Measurements from ENCODE around the gene SUSD2. TPM values are rescaled to one million over a fixed set of nuclear protein-coding genes. Genes with fewer than 3 reads are reported as not detected.
A peak's percentile ranks its signal among the peaks of the same experiment; 100 is the strongest.

Gene SUSD2
- total and polyA plus RNA-seq, 2 of the 8 experiments (the other 6 are each of a cell fraction or from before 2014, with no cell fraction given): 2.0 to 4.8 TPM

DNA sequence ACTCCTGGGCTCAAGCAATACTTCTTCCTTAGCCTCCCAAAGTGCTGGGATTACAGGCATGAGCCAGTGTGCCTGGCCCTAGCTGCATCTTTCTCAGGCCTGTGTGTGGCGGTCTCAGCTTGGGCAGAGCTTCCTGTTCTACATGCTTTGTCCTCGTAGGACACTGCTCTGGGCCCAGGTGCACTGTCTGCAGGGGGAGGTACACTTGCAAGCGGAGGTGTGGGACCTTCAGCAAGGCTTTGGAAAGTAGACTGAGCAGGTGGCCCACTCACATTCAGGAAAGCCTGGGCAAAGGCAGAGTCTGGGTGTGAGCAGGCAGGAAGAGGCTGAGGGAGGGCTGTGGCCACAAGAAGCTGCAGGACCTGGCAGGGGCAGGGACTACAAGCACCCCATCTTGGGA is 33.6 kb upstream of the SUSD2 start:
- no peak overlapping the region for H3K56ac ChIP-seq (replicated peaks; ENCODE audit: insufficient read length, low read depth, low read length)
- H3K23me2 ChIP-seq (ENCODE audit: low read depth, low read length): no peaks in the 10 kb centered on the region; the same call in 1 of the 2 replicates
- CTCF ChIA-PET (ENCODE audit: partially characterized antibody): interaction anchor here (1.2 to 5.9 kb wide), 7 partner anchors 9 to 52 kb away, joined by 3 to 67 read pairs (median 6); no protein-coding TSS in a partner anchor
- H3K79me2 ChIP-seq (ENCODE audit: control insufficient read depth in 1 of 2, insufficient read depth in 2 of 2, low read length in 2 of 2): no peaks in the 10 kb centered on the region
- no peak overlapping the region for H2BK120ac ChIP-seq (replicated peaks; ENCODE audit: low read depth, low read length)
- no peak overlapping the region for H3K27ac ChIP-seq (ENCODE audit: low read depth, low read length)
- H2BK5ac ChIP-seq (ENCODE audit: low read depth, low read length): 0 out of 2 replicates have a peak overlapping the region, but pooled peaks have one; percentile 75
- H3K4me3 ChIP-seq (ENCODE audit: extremely low read depth in 1 of 4, insufficient read depth in 2 of 4, low read depth in 3 of 4, low read length in 4 of 4): no peak overlapping the region
- H3K36me3 ChIP-seq (ENCODE audit: control insufficient read depth in 2 of 4, insufficient read depth in 4 of 4, low read length in 3 of 4): no peaks in the 10 kb centered on the region; a peak in 1 of 8 replicates
- peak overlapping the region; percentile 77 for H4K91ac ChIP-seq (replicated peaks; ENCODE audit: insufficient read length, low read length)
- DNase-seq (ENCODE audit: low read depth in 1 of 2, low spot score in 2 of 2) (no peak), FAIRE-seq (no peak)
- H2BK12ac ChIP-seq (ENCODE audit: low read depth, low read length): peak overlapping the region; percentile 80; the same call in 1 of the 2 replicates
- H3K9ac ChIP-seq (replicated peaks in 1 of 4; ENCODE audit: extremely low read depth in 1 of 4, low read depth in 3 of 4, low read length in 3 of 4): no peak overlapping the region; a peak in 1 of 7 replicates
- POLR2A ChIA-PET (ENCODE audit: partially characterized antibody): interaction anchor here (2.6 kb wide), 1 partner anchor 10 kb away, joined by 5 read pairs; no protein-coding TSS in a partner anchor
- H2AK5ac ChIP-seq (ENCODE audit: low read depth, low read length): 0 out of 2 replicates have a peak overlapping the region, but pooled peaks have one; percentile 4
- no peak overlapping the region for H4K5ac ChIP-seq (ENCODE audit: insufficient read length, low read depth, low read length)
- H3K23ac ChIP-seq (ENCODE audit: insufficient read length): no peak overlapping the region
- peaks cover 6% of the 10 kb centered on the region; the same call in 1 of the 2 replicates for H3K79me1 ChIP-seq (ENCODE audit: low read depth, low read length)
- H3K4me2 ChIP-seq (ENCODE audit: insufficient read depth in 1 of 2, low read depth in 2 of 2, low read length in 2 of 2): no peak overlapping the region; a peak in 1 of 4 replicates
- no peaks in the 10 kb centered on the region for H3K27me3 ChIP-seq (replicated peaks in 1 of 4; ENCODE audit: control insufficient read depth in 3 of 4, extremely low read depth in 1 of 4, insufficient read depth in 3 of 4, low read length in 3 of 4)
- peaks cover 5 to 19% (median 11%) of the 10 kb centered on the region in 4 experiments for H3K4me1 ChIP-seq (replicated peaks in 1 of 4; ENCODE audit: control insufficient read depth in 3 of 4, insufficient read depth in 4 of 4, low read length in 3 of 4)
- H4K20me1 ChIP-seq (replicated peaks in 1 of 2; ENCODE audit: control insufficient read depth in 1 of 2, insufficient read depth in 2 of 2, low read length in 2 of 2): peaks cover 0 to 2% of the 10 kb centered on the region in 2 experiments
- WGBS, 2 experiments (ENCODE audit: extremely low coverage in 1 of 2, insufficient coverage in 1 of 2, insufficient read length in 1 of 2, insufficient replicate concordance in 2 of 2, low coverage in 1 of 2, low lambda C conversion rate in 2 of 2, missing lambda C conversion rate in 1 of 2): 81% methylated on average over 3 of the region's 3 CpGs; no CpG with 5 or more reads in 1 of the 2 experiments
- peak overlapping the region; percentile 48; the same call in 1 of the 2 replicates for H2BK20ac ChIP-seq (ENCODE audit: low read length)
- H3K4ac ChIP-seq (replicated peaks; ENCODE audit: insufficient read length, low read depth, low read length): no peak overlapping the region
- no peak overlapping the region for H2AFZ ChIP-seq (ENCODE audit: low read length)
- no peak overlapping the region for H3K14ac ChIP-seq (ENCODE audit: insufficient read length)
- peak overlapping the region; percentile 78 for H3K18ac ChIP-seq (ENCODE audit: extremely low read depth, low read length)
- no peaks in the 10 kb centered on the region for H3K9me3 ChIP-seq (ENCODE audit: insufficient read depth in 2 of 2, low read depth in 1 of 2, low read length in 1 of 2)
- no peak overlapping the region for H4K8ac ChIP-seq (ENCODE audit: extremely low read depth, insufficient read depth, low read length)
- 0 out of 2 replicates have a peak overlapping the region, but pooled peaks have one; percentile 72 for H2BK15ac ChIP-seq (ENCODE audit: low read length)
- no peak for TF ChIP-seq RNF2 (IDR thresholded peaks at IDR 0.05; ENCODE audit: borderline replicate concordance, low read depth, low read length, missing control alignments, poor library complexity, severe bottlenecking)
- TF ChIP-seq BCL11A (IDR thresholded peaks at IDR 0.05; ENCODE audit: low read depth in 2 of 2, low read length in 2 of 2): no peak
- no peak for TF ChIP-seq CHD2 (IDR thresholded peaks at IDR 0.05; ENCODE audit: low read length)
- TF ChIP-seq CEBPB (IDR thresholded peaks at IDR 0.05; ENCODE audit: low read depth, low read length): no peak
- TF ChIP-seq TAF7 (optimal IDR thresholded peaks at IDR 0.05; ENCODE audit: borderline replicate concordance, low read depth, low read length): no peak
- TF ChIP-seq, protein P1, sequence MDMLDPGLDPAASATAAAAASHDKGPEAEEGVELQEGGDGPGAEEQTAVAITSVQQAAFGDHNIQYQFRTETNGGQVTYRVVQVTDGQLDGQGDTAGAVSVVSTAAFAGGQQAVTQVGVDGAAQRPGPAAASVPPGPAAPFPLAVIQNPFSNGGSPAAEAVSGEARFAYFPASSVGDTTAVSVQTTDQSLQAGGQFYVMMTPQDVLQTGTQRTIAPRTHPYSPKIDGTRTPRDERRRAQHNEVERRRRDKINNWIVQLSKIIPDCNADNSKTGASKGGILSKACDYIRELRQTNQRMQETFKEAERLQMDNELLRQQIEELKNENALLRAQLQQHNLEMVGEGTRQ (IDR thresholded peaks at IDR 0.05; ENCODE audit: low read length): no peak
- no peak for TF ChIP-seq PHF8 (conservative IDR thresholded peaks at IDR 0.05; ENCODE audit: low read depth, low read length)
- no peak for TF ChIP-seq ZNF274 (IDR thresholded peaks at IDR 0.05; ENCODE audit: borderline replicate concordance, extremely low read depth, low read length)
- no peak for TF ChIP-seq POLR2AphosphoS5 (IDR thresholded peaks at IDR 0.05; ENCODE audit: low read depth, low read length)
- TF ChIP-seq CBX5 (IDR thresholded peaks at IDR 0.05; ENCODE audit: low read depth, low read length): no peak
- no peak for TF ChIP-seq POLR2A (IDR thresholded peaks at IDR 0.05; ENCODE audit: control extremely low read depth in 1 of 2, low read depth in 2 of 2, low read length in 2 of 2)
- TF ChIP-seq EP300 (IDR thresholded peaks at IDR 0.05; ENCODE audit: borderline replicate concordance in 1 of 2, low read depth in 2 of 2, low read length in 2 of 2): no peak
